AG09319 (cell line): ENCODE data around the gene ARHGAP45.
"Not testable (repeated sequence)": the region's sequence is repeated elsewhere in the genome, so short reads cannot be mapped to it uniquely, and the experiment has no call there.

Source experiments
- DNase-seq: peaks from one replicate; pipeline ENCODE4 v3.0.0-alpha.2; 2010; ENCODE audit warnings: low read depth; ENCODE audit errors: extremely low read depth
- TF ChIP-seq, protein P1 (sequence below): IDR thresholded peaks from 2 replicates; pipeline ENCODE4 v1.5.1; 2011; ENCODE audit warnings: low read depth, mild to moderate bottlenecking, inconsistent platforms, low read length, moderate library complexity

ARHGAP45 gene

DNA sequence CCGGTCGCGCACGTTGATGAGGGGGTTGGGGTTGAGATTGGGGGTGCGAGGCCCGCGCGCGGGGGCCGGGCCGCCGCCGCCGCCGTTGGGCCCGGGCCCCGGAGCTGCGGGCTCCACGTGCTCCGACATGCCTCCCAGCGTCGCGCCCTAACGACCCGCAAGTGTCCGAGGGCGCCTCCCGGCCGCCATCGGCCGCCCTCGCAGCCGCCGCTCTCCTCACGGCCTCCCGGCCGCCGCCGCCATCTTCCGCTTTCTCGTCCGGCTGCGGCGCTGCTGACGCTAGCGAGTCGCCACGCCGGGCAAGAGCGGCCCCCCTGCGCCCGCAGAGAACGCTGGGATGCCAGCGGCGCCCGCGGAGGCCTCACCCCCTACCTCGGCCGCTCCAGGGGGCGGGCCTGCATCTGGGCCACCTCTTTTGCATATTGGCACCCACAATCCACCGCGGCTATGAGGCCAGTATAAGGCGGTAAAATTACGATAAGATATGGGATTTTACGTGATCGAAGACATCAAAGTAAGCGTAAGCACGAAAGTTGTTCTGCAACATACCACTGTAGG is 46.0 kb upstream of the ARHGAP45 start, which contains the start of gene TMEM259:
Gene TMEM259, minus strand, starts transcription at position 256 of the 558 bp plus-strand sequence. Its CDS starts 127 bp downstream, at position 129.
- TF ChIP-seq, protein P1, sequence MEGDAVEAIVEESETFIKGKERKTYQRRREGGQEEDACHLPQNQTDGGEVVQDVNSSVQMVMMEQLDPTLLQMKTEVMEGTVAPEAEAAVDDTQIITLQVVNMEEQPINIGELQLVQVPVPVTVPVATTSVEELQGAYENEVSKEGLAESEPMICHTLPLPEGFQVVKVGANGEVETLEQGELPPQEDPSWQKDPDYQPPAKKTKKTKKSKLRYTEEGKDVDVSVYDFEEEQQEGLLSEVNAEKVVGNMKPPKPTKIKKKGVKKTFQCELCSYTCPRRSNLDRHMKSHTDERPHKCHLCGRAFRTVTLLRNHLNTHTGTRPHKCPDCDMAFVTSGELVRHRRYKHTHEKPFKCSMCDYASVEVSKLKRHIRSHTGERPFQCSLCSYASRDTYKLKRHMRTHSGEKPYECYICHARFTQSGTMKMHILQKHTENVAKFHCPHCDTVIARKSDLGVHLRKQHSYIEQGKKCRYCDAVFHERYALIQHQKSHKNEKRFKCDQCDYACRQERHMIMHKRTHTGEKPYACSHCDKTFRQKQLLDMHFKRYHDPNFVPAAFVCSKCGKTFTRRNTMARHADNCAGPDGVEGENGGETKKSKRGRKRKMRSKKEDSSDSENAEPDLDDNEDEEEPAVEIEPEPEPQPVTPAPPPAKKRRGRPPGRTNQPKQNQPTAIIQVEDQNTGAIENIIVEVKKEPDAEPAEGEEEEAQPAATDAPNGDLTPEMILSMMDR = no peak
- DNase-seq = peak; percentile 95

- DNase-seq = not testable (repeated sequence)
Observed at GRCh38 chr19:1023883-1024188, 43.1 kb upstream of the ARHGAP45 start.

- not testable (repeated sequence) for DNase-seq
Observed at GRCh38 chr19:1025080-1025479, 41.9 kb upstream of the ARHGAP45 start.

DNA sequence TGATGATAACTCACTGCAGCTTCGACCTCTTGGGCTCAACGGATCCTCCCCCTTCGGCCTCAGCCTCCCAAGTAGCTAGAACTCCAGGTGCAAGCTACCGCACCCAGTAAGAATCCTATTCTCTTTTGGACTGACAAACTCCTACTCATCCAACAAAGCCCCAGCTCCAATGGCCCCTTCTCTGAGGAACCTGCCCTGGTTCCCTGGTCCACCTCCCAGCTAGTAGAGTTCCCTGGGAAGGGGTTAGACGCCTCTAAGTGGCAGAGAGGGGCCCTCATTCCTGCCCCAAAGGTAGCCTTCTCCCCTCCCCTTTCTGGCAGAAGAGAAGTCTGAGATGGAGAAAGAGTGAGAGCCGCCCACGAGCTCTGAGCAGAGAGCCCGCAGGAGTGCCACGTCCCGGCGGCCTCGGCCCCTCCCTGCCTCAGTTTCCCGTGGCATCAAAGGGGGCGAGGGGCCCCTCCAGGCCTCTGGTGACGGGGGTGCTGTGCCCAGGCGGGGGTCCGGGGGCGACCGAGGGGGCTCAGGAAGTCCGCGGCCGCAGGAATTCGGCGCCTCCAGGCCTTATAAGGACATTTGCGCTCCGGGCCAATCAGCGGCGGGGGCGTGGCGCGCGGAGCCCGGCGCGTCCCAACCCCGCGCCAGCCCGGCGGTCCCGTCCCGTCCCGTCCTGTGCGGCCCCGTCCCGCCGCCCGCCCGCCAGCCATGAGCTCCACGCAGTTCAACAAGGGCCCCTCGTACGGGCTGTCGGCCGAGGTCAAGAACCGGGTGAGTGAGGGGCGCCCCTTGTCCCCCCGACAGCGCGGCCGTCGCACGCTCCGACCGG is 40.8 kb upstream of the ARHGAP45 start, which contains the start of gene CNN2:
Gene CNN2, plus strand, starts transcription at position 649 of the 823 bp plus-strand sequence. Its CDS starts 54 bp downstream, at position 703.
- no peak for DNase-seq

GRCh38 chr19:1026783-1027649 is 40.0 kb upstream of the ARHGAP45 start:
- TF ChIP-seq, protein P1 = no peak
- DNase-seq = no peak

More for the DNA sequence above, 40.8 kb upstream of the ARHGAP45 start, which contains the start of gene CNN2:
- TF ChIP-seq, protein P1 = no peak

DNA sequence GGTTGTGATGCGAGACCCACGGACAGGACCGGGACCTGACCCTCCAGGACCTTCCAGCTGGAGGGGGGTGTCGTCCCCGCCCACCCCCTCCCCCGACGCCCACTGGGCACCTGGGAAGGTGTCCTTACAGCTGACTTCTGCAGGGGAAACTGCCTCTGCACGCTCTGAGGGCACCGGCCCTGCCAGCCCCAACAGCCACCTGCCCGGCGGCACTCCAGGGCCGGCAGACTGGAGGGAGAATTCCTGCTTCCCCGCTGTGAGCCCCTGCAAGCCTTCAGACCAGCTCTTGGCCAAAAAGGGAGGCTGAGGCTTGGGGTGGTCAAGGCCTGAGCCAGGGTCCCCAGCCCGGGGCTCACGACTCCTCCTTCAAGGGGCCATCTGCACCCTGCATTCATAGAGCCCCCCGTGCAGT is 39.3 kb upstream of the ARHGAP45 start:
- TF ChIP-seq, protein P1 = no peak
- DNase-seq = no peak

DNA sequence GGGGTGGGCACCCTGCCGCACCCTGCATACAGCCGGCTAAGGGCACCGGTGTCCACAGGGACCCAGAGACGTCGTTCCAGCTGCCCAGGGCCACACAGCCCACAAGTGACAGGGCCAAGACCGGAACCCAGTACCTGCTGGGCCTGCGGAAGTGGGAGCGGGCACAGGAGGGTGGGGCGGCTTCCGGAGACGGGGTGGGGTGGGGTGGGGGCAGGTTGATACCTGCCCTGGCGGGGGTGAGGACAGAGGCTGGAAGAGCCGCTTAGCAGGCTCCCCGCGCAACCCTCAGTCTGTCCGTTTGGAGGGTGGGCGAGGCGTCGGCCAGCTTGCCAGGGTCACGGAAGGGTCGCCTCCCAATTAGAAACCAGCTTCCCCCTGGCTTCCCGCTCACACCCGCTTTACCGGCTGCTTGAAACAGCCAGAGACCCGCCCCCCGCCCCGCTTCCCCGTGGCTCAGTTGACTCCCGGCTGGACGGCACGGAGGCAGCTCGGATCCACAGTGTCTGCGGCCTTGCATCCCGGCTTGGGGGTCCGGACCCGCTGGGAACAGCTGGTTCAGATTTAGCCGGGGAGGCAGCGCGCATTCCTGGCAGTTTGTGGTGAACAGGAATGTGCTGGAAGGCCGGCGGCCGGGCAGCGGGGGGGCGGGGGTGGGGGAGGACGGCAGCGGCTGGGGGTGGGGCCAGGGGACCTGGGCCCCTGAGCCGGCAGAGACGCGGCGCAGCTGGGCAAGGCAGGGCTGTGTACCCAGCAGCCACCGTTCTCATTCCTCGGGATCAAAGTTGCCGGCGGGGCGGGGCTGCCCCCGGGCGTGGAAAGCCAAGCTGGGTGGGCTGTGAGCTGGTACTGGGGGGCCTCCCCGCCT is 38.7 kb upstream of the ARHGAP45 start:
- peak; percentile 94 for DNase-seq
- TF ChIP-seq, protein P1 = no peak
